Measurements from ENCODE around the gene MYO5A.

MYO5A gene

GRCh38 chr15:52379395-52380106 lies 149.1 kb downstream of the MYO5A start:
- Histone ChIP-seq H3K27ac (ENCODE audit: insufficient read depth, low read depth, low read length, poor library complexity, severe bottlenecking) (no peak overlapping the region), H3K36me3 (ENCODE audit: control insufficient read depth, insufficient read depth, low read length) (peaks cover 5% of the 10 kb centered on the region), H3K4me1 (ENCODE audit: control insufficient read depth, insufficient read depth, low read length) (no peaks in the 10 kb centered on the region), H3K9me3 (ENCODE audit: control insufficient read depth, low read length) (no peaks in the 10 kb centered on the region), H3K4me3 (ENCODE audit: insufficient read depth, low read depth, low read length) (no peak overlapping the region), H3K27me3 (ENCODE audit: control insufficient read depth, insufficient read depth, low read length, poor library complexity, severe bottlenecking) (no peaks in the 10 kb centered on the region)
- 94 to 95% methylated on average over 14 of the region's 14 CpGs for WGBS, 2 experiments

- H3K36me3 ChIP-seq (ENCODE audit: control insufficient read depth, insufficient read depth, low read length) = peaks cover 5% of the 10 kb centered on the region
- no peaks in the 10 kb centered on the region for H3K9me3 ChIP-seq (ENCODE audit: control insufficient read depth, low read length)
- H3K4me3 ChIP-seq (ENCODE audit: insufficient read depth, low read depth, low read length) = no peak overlapping the region
- H3K27me3 ChIP-seq (ENCODE audit: control insufficient read depth, insufficient read depth, low read length, poor library complexity, severe bottlenecking) = no peaks in the 10 kb centered on the region
- no peak overlapping the region for H3K27ac ChIP-seq (ENCODE audit: insufficient read depth, low read depth, low read length, poor library complexity, severe bottlenecking)
- 95 to 96% methylated on average over 6 of the region's 6 CpGs for whole genome bisulfite sequencing, 2 experiments
- no peaks in the 10 kb centered on the region for H3K4me1 ChIP-seq (ENCODE audit: control insufficient read depth, insufficient read depth, low read length)
Observed at GRCh38 chr15:52378746-52379394, 149.8 kb downstream of the MYO5A start.

GRCh38 chr15:52370010-52370409 lies 158.7 kb downstream of the MYO5A start:
- peaks cover 3% of the 10 kb centered on the region for H3K36me3 ChIP-seq (ENCODE audit: control insufficient read depth, insufficient read depth, low read length)
- no peak overlapping the region for H3K4me3 ChIP-seq (ENCODE audit: insufficient read depth, low read depth, low read length)
- no peaks in the 10 kb centered on the region for H3K4me1 ChIP-seq (ENCODE audit: control insufficient read depth, insufficient read depth, low read length)
- H3K27me3 ChIP-seq (ENCODE audit: control insufficient read depth, insufficient read depth, low read length, poor library complexity, severe bottlenecking) = no peaks in the 10 kb centered on the region
- H3K27ac ChIP-seq (ENCODE audit: insufficient read depth, low read depth, low read length, poor library complexity, severe bottlenecking) = no peak overlapping the region
- WGBS, 2 experiments = 93 to 95% methylated on average over 9 of the region's 9 CpGs
- no peaks in the 10 kb centered on the region for H3K9me3 ChIP-seq (ENCODE audit: control insufficient read depth, low read length)

GRCh38 chr15:52369455-52369854 lies 159.2 kb downstream of the MYO5A start:
- H3K4me3 ChIP-seq (ENCODE audit: insufficient read depth, low read depth, low read length) = no peak overlapping the region
- H3K27ac ChIP-seq (ENCODE audit: insufficient read depth, low read depth, low read length, poor library complexity, severe bottlenecking) = no peak overlapping the region
- no peaks in the 10 kb centered on the region for H3K36me3 ChIP-seq (ENCODE audit: control insufficient read depth, insufficient read depth, low read length)
- WGBS, 2 experiments = 92 to 98% methylated on average over 2 of the region's 3 CpGs
- H3K4me1 ChIP-seq (ENCODE audit: control insufficient read depth, insufficient read depth, low read length) = no peaks in the 10 kb centered on the region
- H3K27me3 ChIP-seq (ENCODE audit: control insufficient read depth, insufficient read depth, low read length, poor library complexity, severe bottlenecking) = no peaks in the 10 kb centered on the region
- no peaks in the 10 kb centered on the region for H3K9me3 ChIP-seq (ENCODE audit: control insufficient read depth, low read length)

- Histone ChIP-seq H3K9me3 (ENCODE audit: control insufficient read depth, low read length) (no peaks in the 10 kb centered on the region), H3K36me3 (ENCODE audit: control insufficient read depth, insufficient read depth, low read length) (no peaks in the 10 kb centered on the region), H3K27ac (ENCODE audit: insufficient read depth, low read depth, low read length, poor library complexity, severe bottlenecking) (no peak overlapping the region), H3K4me3 (ENCODE audit: insufficient read depth, low read depth, low read length) (no peak overlapping the region), H3K4me1 (ENCODE audit: control insufficient read depth, insufficient read depth, low read length) (no peaks in the 10 kb centered on the region), H3K27me3 (ENCODE audit: control insufficient read depth, insufficient read depth, low read length, poor library complexity, severe bottlenecking) (no peaks in the 10 kb centered on the region)
- WGBS, 2 experiments = 93 to 95% methylated on average over 3 of the region's 3 CpGs
Observed at GRCh38 chr15:52369030-52369429, 159.7 kb downstream of the MYO5A start.

- Histone ChIP-seq H3K27ac (ENCODE audit: insufficient read depth, low read depth, low read length, poor library complexity, severe bottlenecking) (no peak overlapping the region), H3K4me1 (ENCODE audit: control insufficient read depth, insufficient read depth, low read length) (no peaks in the 10 kb centered on the region), H3K36me3 (ENCODE audit: control insufficient read depth, insufficient read depth, low read length) (no peaks in the 10 kb centered on the region), H3K9me3 (ENCODE audit: control insufficient read depth, low read length) (no peaks in the 10 kb centered on the region), H3K4me3 (ENCODE audit: insufficient read depth, low read depth, low read length) (no peak overlapping the region), H3K27me3 (ENCODE audit: control insufficient read depth, insufficient read depth, low read length, poor library complexity, severe bottlenecking) (no peaks in the 10 kb centered on the region)
- 93 to 96% methylated on average over 3 of the region's 3 CpGs for WGBS, 2 experiments
Observed at GRCh38 chr15:52368402-52368801, 160.3 kb downstream of the MYO5A start.

- Histone ChIP-seq H3K4me3 (ENCODE audit: insufficient read depth, low read depth, low read length) (no peak overlapping the region), H3K27ac (ENCODE audit: insufficient read depth, low read depth, low read length, poor library complexity, severe bottlenecking) (no peak overlapping the region), H3K4me1 (ENCODE audit: control insufficient read depth, insufficient read depth, low read length) (no peaks in the 10 kb centered on the region), H3K27me3 (ENCODE audit: control insufficient read depth, insufficient read depth, low read length, poor library complexity, severe bottlenecking) (no peaks in the 10 kb centered on the region), H3K9me3 (ENCODE audit: control insufficient read depth, low read length) (no peaks in the 10 kb centered on the region), H3K36me3 (ENCODE audit: control insufficient read depth, insufficient read depth, low read length) (no peaks in the 10 kb centered on the region)
- 87 to 92% methylated on average over 3 of the region's 3 CpGs for WGBS, 2 experiments
Observed at GRCh38 chr15:52362497-52362896, 166.2 kb downstream of the MYO5A start.

GRCh38 chr15:52361975-52362494 lies 166.6 kb downstream of the MYO5A start:
- Histone ChIP-seq H3K27ac (ENCODE audit: insufficient read depth, low read depth, low read length, poor library complexity, severe bottlenecking) (no peak overlapping the region), H3K4me1 (ENCODE audit: control insufficient read depth, insufficient read depth, low read length) (no peaks in the 10 kb centered on the region), H3K4me3 (ENCODE audit: insufficient read depth, low read depth, low read length) (no peak overlapping the region), H3K36me3 (ENCODE audit: control insufficient read depth, insufficient read depth, low read length) (no peaks in the 10 kb centered on the region), H3K9me3 (ENCODE audit: control insufficient read depth, low read length) (no peaks in the 10 kb centered on the region), H3K27me3 (ENCODE audit: control insufficient read depth, insufficient read depth, low read length, poor library complexity, severe bottlenecking) (no peaks in the 10 kb centered on the region)
- 86 to 95% methylated on average over 4 of the region's 4 CpGs for WGBS, 2 experiments

GRCh38 chr15:52361494-52361893 lies 167.2 kb downstream of the MYO5A start:
- 89 to 93% methylated on average over 4 of the region's 4 CpGs for WGBS, 2 experiments
- Histone ChIP-seq H3K27ac (ENCODE audit: insufficient read depth, low read depth, low read length, poor library complexity, severe bottlenecking) (no peak overlapping the region), H3K4me1 (ENCODE audit: control insufficient read depth, insufficient read depth, low read length) (no peaks in the 10 kb centered on the region), H3K27me3 (ENCODE audit: control insufficient read depth, insufficient read depth, low read length, poor library complexity, severe bottlenecking) (no peaks in the 10 kb centered on the region), H3K4me3 (ENCODE audit: insufficient read depth, low read depth, low read length) (no peak overlapping the region), H3K36me3 (ENCODE audit: control insufficient read depth, insufficient read depth, low read length) (no peaks in the 10 kb centered on the region), H3K9me3 (ENCODE audit: control insufficient read depth, low read length) (no peaks in the 10 kb centered on the region)

GRCh38 chr15:52360229-52361203 lies 168.2 kb downstream of the MYO5A start:
- Histone ChIP-seq H3K4me1 (ENCODE audit: control insufficient read depth, insufficient read depth, low read length) (no peaks in the 10 kb centered on the region), H3K27ac (ENCODE audit: insufficient read depth, low read depth, low read length, poor library complexity, severe bottlenecking) (no peak overlapping the region), H3K9me3 (ENCODE audit: control insufficient read depth, low read length) (no peaks in the 10 kb centered on the region), H3K27me3 (ENCODE audit: control insufficient read depth, insufficient read depth, low read length, poor library complexity, severe bottlenecking) (no peaks in the 10 kb centered on the region), H3K4me3 (ENCODE audit: insufficient read depth, low read depth, low read length) (no peak overlapping the region), H3K36me3 (ENCODE audit: control insufficient read depth, insufficient read depth, low read length) (no peaks in the 10 kb centered on the region)
- WGBS, 2 experiments = 91 to 94% methylated on average over 9 of the region's 9 CpGs
